Adipose tissue (tissue), 3 donors: ENCODE data around the gene CA11. TPM values are rescaled to one million over a fixed set of nuclear protein-coding genes. Genes with fewer than 3 reads are reported as not detected.
"Not testable (repeated sequence)": the region's sequence is repeated elsewhere in the genome, so short reads cannot be mapped to it uniquely, and the experiment has no call there.

Experiments
- H3K27ac ChIP-seq: one replicate; pipeline ENCODE4 v1.5.1; 2013; ENCODE audit warnings: low read depth, low read length
- WGBS, 3 donors: extraction: QIAGEN DNeasy Blood & Tissue Kit; methylation state at CpG; one replicate each; pipeline ENCODE4 v1.1.7; 2013; 5-methylcytosine and 5-hydroxymethylcytosine counted together
- polyA plus RNA-seq, 3 donors: library from polyadenylated mRNA; stranded (reverse); fragments of 200-250 nt; gene quantifications; one replicate each; pipeline ENCODE4 v1.2.3, GENCODE V29; 2013
- donor health status: healthy with polysubstance abuse.
- donor health status: Bipolar disorder and iron deficiency.
- donor health status: healthy.

CA11 gene
- 10 to 100 TPM in 1 of 3 donors, 1 to 10 TPM in 2; 2.6 to 21.3 (median 2.7) TPM for polyA plus RNA-seq

DNA sequence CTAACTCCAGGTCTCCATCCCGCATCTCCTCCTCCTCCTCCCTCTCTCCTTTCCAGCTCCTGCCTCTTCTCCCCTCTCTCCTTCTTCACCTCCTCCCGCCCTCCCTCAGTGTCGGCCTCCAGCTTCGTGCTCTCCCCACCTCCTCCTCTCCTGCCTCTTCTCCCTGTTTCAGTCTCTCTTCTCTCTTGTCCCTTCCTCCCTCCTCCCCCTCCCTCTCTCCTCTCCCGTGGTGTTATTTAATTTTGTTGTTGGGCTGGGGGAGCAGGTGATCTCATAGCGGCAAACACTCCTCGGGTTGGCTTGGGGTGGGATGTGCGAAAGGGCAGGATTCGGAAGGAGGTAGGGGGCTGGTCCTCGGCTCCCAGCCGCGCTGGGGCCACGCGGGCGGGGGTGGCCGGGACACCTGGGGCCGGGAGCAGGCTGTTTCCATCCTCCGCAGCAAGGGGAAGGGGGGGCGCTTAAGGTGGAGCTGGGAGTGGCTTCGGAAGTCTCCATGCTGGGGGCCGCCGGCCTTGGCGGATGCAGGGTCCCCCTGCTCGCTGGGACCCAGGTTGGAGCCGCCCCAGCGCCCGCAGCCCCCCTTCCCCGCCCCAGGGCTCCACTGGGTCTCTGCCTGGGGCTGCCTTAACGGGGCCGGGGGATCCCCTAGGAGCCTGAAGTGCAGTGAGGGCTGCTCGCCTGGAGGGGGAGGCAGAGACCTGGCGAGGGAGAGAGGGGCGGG lies at the start of gene CA11:
TSS of gene CA11 (minus strand) at position 187 of the 721 bp plus-strand sequence. CDS start 555 bp downstream, outside the sequence.
- no peak within 1 kb of the TSS for H3K27ac ChIP-seq
- WGBS, 3 donors: 0 to 1% (median 0%) methylated on average over 28 to 33 of the region's 33 CpGs

DNA sequence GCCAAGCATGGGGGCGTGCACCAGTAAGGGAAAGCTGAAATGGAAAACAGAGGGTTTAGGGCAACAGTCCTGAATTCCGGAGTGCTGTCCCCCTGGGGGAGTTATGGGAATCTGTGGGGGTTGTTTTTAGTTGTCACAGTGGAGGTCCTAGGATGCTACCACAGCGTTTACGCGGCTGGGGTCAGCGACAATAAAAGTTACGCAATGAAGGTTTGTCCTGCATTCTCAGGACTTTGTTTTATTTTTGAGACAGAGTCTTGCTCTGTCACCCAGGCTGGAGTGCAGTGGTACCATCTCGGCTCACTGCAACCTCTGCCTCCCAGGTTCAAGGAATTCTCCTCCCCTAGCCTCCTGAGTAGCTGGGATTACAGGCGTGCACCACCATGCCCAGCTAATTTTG lies 47.6 kb upstream of the CA11 start:
- H3K27ac ChIP-seq: not testable (repeated sequence)
- WGBS, 3 donors: 84 to 92% (median 84%) methylated on average over 9 of the region's 9 CpGs

DNA sequence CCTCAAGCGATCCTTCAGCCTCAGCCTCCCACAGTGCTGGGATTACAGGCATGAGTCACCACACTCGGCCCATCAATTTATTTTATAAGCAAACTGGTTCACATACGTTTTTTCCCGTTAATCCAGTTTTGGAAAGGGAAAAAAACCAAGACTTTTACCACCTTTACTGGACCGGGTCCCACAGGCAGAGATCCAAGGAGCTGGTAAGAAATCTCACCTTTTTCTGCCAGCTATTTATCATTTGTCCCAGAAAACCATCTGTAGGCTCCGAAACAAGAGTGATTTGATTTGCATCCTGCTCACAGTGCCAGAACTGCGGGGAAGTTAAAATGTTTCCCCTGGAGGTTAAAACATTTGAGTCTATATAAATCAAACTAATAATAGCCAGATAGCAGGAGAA lies 43.5 kb upstream of the CA11 start:
- H3K27ac ChIP-seq: no peak overlapping the region
- 29 to 60% (median 51%) methylated on average over 7 of the region's 7 CpGs for whole genome bisulfite sequencing, 3 donors

GRCh38 chr19:48687776-48688175 lies 41.8 kb upstream of the CA11 start:
- H3K27ac ChIP-seq: no peak overlapping the region
- 78 to 95% (median 95%) methylated on average over 3 of the region's 3 CpGs for WGBS, 3 donors

DNA sequence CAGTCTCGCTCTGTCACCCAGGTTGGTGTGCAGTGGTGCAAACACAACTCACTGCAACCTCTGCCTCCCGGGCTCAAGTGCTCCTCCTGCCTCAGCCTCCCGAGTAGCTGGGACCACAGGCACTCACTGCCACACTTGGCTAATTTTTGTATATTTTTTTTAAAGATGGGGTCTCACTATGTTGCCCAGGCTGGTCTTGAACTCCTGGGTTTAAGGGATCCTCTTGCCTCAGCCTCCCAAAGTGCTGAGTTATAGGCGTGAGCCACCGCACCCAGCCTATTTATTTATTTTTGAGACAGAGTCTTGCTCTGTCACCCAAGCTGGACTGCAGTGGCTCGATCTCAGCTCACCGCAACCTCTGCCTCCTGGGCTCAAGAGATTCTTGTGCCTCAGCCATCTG lies 40.6 kb upstream of the CA11 start:
- WGBS, 3 donors: 94 to 96% (median 96%) methylated on average over 7 of the region's 7 CpGs
- not testable (repeated sequence) for H3K27ac ChIP-seq

DNA sequence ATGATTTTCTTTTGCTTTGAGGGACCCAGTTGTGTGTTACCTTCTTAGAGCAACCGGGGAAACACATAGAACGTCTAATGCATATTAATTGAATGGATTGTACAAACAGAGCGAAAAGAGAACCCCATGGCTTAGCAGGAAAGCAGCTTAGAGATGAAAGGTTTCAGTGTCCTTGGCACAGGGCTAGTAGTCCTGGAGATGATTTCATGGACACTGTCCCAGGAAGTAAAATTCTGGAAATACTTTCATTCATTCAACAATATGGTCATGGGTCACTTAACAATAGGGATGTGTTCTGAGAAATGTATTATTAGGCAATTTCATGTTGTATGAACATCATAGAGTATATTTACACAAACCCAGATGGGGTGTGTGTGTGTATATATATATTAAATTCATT lies 40.1 kb upstream of the CA11 start:
- no peak overlapping the region for H3K27ac ChIP-seq
- WGBS, 3 donors: 83 to 96% (median 87%) methylated on average over 3 of the region's 3 CpGs

DNA sequence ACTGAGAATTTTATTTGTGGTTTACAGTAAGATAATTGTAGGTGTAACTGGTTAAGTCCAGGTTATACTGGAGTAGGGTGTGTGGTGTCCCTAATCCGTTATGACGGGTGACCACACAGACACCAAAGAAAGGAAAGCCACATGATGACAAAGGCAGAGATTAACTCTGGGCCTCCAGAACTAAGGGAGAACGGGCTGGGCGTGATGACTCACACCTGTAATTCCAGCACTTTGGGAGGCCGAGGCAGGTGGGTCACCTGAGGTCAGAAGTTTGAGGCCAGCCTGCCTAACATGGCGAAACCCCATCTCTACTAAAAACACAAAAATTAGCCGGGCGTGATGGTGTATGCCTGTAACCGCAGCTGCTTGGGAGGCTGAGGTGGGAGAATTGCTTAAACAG lies 39.6 kb upstream of the CA11 start:
- 87 to 94% (median 89%) methylated on average over 9 of the region's 9 CpGs for WGBS, 3 donors
- H3K27ac ChIP-seq: no peak overlapping the region

GRCh38 chr19:48683349-48683748 lies 37.4 kb upstream of the CA11 start:
- WGBS, 3 donors: 41 to 79% (median 53%) methylated on average over 11 of the region's 11 CpGs
- no peak overlapping the region for H3K27ac ChIP-seq

DNA sequence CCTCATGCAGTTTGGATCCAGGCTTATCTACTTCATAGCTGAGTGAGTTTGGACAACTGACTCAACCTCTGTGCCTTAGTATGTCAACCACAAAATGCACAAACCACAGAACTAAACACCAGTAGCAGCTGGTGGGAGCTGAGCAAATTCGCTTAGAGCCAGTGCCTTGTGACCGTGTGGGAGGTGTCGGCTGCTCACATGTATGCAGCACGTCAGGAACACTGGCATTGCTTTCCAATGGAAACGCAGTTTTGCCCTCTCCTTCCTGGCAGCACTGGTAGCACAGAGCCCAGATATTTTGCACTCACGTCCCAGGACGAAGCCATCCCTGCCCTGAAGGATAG lies 35.1 kb upstream of the CA11 start:
- 71 to 78% (median 74%) methylated on average over 7 of the region's 7 CpGs for WGBS, 3 donors
- H3K27ac ChIP-seq: no peak overlapping the region

DNA sequence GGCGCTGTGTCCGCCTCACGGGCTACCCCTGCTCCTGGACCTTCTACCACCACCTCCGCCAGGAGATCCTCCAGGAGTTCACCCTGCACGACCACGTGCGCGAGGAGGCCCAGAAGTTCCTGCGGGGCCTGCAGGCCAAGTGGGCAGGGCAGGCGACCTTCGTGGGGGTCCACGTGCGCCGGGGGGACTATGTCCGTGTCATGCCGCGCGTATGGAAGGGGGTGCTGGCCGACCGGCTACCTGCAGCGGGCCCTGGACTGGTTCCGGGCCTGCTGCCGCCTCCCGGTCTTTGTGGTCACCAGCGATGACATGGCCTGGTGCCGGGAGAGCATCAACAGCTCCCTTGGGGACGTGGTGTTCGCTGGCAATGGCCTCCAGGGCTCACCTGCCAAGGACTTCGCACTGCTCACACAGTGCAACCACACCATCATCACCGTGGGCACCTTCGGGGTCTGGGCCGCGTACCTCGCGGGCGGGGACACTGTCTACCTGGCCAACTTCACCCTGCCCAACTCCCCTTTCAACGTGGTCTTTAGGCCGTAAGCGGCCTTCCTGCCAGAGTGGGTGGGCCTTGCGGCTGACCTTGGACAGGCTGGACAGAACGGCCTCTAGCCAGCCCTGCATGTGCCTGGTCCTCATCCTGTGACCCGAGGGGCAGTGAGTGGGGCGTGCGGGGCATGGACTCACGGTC lies 34.6 kb upstream of the CA11 start:
- no peak overlapping the region for H3K27ac ChIP-seq
- 90 to 93% (median 91%) methylated on average over 45 of the region's 45 CpGs for WGBS, 3 donors

GRCh38 chr19:48680006-48680405 lies 34.0 kb upstream of the CA11 start:
- not testable (repeated sequence) for H3K27ac ChIP-seq
- 91 to 97% (median 95%) methylated on average over 13 to 19 of the region's 19 CpGs for WGBS, 3 donors

- 24 to 75% (median 75%) methylated on average over 4 of the region's 4 CpGs for WGBS, 3 donors
- no peak overlapping the region for H3K27ac ChIP-seq
These were observed 32.2 kb upstream of the CA11 start for GRCh38 chr19:48678201-48678600.

DNA sequence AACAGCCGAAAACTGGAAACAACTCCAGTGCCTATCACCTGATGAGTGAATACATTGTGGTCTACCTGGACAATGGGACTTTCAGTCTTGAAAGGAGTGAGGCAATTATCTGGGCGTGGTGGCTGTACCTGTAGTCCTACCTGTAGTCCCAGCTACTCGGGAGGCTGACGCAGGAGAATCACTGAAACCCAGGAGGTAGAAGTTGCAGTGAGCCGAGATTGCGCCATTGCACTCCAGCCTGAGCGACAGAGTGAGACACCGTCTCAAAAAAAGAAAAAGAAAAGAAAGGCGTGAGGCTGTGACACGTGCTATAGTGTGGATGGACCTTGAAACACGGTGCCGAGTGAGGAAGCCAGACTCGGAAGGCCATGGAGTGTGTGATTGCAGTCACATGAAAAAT lies 30.9 kb upstream of the CA11 start:
- WGBS, 3 donors: 82 to 92% (median 89%) methylated on average over 13 of the region's 13 CpGs
- no peak overlapping the region for H3K27ac ChIP-seq

- no peak overlapping the region for H3K27ac ChIP-seq
- WGBS, 3 donors: 90 to 94% (median 92%) methylated on average over 17 of the region's 17 CpGs
These were observed 30.5 kb upstream of the CA11 start for GRCh38 chr19:48676487-48676886.

DNA sequence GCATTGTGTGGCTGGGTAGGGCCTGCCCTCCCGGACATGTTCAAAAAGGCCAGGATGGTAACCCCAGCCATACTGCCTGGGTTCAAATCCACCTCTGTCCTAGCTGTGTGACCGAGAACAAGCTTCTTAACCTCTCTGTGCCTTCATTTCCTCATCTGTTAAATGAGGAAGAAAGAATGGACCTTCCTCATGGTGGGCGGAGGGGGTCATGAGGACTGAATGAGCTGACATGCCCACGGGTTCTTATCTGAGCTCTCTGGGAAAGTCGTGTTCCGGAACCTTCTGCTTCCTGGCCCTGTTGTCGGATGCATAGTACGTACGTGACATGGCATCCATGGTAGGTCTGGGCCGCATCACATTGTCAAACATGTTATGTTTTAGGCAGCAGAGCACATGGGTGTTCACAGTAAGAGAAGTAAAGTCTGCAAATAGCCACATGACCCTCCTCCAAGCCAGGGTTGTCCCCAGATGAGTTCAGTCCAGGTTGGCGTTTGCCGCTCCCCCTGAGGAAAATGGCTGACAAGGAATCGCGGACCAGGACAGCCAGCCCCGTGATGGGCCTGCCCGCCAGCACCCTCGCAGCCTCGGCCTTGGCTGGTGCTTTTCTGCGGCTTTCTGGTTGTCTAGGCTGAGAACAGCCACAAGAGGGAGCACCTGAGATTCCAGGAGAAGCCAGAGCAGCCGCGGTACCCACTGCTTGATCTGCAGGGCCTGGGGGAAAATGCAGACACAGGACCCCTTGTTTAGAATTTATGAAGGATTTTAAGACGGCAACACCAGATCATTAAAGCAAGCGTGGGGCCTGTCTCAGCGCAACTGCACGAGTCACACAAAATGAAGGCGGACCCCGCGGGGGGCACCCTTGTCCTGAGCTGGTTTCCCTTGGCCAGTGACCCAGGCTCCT lies 29.2 kb upstream of the CA11 start:
- 33 to 38% (median 36%) methylated on average over 28 of the region's 28 CpGs for WGBS, 3 donors
- H3K27ac ChIP-seq: no peak overlapping the region

DNA sequence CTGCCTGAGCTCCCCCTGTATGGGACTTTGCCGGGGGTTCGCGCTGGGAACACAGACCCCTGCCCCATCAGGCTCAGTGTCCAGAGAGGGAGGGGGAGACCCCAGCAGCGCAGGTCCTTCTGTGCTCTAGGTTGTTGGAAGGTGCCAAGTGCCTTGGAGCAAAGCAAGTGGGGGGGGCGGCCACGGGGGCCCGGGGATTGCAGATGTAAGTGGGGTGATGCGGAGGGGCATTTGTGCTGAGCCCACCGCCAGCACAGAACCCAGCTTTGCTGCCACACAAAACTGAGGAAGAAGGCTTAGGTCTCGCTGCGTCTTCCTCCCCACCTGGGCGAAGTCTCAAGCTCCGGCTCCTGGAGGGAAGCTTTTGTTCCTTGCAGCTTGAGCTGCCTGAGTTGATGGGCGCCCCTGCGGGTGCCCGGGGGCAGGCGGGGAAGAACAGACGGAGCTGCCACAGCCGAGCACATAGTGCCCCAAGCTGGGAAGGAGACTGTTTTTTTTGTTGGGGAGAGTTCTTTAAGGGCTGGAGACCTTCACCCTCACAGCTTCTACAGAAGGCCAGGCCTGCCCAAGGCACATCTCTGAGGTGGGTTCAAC lies 28.3 kb upstream of the CA11 start:
- WGBS, 3 donors: 84 to 94% (median 92%) methylated on average over 19 of the region's 19 CpGs
- H3K27ac ChIP-seq: no peak overlapping the region

DNA sequence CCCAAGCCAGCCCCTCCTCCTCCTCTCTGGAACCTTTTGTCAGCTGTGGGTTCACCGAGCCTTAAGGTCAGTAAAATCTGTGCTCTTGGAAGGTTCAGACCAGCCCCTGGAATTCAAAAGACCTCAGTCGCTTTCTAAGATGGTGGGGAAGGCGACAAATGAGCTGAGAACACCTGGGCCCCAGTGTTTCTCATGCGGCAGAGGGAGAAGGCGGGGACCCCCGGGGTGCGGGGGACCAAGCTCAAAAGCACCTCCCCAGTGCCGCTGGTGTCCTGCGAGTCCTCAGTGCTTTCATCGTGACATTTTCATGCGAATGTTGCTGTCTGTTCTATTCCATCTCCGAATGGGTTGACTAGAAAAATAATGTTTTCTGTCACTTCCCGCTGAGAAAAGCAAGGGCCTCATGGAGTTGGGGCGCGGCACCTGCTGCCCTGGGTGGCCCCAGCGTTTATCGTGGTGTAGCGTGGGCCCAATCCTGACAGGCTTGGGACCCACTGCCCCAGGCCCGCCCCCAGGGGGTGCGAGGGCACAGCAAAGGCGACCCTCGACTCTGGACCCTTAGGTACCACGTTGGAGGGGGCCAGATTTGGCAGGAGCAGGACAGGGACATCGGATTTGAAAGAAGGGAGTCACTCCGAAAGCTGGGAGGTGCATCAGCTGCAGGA lies 27.6 kb upstream of the CA11 start:
- no peak overlapping the region for H3K27ac ChIP-seq
- WGBS, 3 donors: 82 to 86% (median 83%) methylated on average over 25 of the region's 25 CpGs

DNA sequence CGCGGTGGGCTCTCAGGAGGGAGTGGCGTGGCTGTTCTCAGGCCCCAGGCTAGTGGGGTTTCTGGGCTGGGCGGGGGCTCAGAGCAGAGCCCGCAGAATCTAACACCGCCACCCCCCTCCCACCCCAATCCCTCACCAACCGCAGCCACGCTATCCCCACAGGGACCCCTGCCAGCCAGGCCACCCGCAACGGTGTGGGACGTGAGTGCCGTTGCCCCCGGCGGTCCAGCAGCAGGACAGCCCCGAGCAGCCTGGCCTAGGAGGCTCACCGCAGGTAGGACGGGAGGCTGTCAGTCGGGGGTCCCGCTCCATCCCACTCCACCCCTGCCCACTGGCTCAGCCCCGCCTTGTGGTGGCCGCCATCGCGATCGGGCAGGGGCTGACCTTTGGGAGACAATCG lies 27.0 kb upstream of the CA11 start, which contains the start of gene NTN5:
TSS of gene NTN5 (minus strand) at position 24 of the 400 bp plus-strand sequence. CDS start 2,031 bp downstream, outside the sequence.
- WGBS, 3 donors: 83 to 87% (median 84%) methylated on average over 25 of the region's 25 CpGs
- no peak within 1 kb of the TSS for H3K27ac ChIP-seq
